Activated effector memory CD4-positive, alpha-beta T cell treated with Interleukin-2 at 50 U/mL for 16 hours (primary cell): ENCODE measurements around the gene OR5M11.
"Not testable (repeated sequence)": the region's sequence is repeated elsewhere in the genome, so short reads cannot be mapped to it uniquely, and the experiment has no call there.

Source experiments
- DNase-seq: peaks from one replicate; pipeline ENCODE4 v3.0.0-alpha.2; 2020

Gene OR5M11

DNA sequence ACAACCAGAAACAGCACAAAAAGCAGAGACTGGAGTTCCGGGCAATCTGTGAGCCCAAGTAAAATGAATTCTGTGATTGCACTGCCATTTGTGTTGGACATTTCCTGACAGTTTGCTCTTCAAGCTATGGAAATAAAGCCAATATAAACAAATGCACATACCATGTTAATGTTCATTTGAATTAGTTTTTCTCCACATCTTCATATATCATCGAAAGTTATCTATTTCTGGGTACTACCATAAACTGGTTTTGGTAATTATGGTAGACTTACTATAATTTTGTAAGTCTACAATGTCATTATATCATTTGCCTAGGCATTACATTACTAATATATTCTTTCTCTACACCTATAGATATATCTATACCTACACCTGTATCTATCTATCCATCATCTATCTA is at the start of gene OR5M11:
TSS of gene OR5M11 (minus strand) at position 101 of the 400 bp plus-strand sequence. CDS start at position 101, 0 bp downstream.
- no peak for DNase-seq

GRCh38 chr11:56592088-56592717 is 49.1 kb upstream of the OR5M11 start:
- DNase-seq: not testable (repeated sequence)

GRCh38 chr11:56577621-56578020 is 34.6 kb upstream of the OR5M11 start, which contains the start of gene OR5M10:
Gene OR5M10 (minus strand): TSS chr11:56577721. CDS start chr11:56577721, 0 bp downstream.
- no peak for DNase-seq

DNA sequence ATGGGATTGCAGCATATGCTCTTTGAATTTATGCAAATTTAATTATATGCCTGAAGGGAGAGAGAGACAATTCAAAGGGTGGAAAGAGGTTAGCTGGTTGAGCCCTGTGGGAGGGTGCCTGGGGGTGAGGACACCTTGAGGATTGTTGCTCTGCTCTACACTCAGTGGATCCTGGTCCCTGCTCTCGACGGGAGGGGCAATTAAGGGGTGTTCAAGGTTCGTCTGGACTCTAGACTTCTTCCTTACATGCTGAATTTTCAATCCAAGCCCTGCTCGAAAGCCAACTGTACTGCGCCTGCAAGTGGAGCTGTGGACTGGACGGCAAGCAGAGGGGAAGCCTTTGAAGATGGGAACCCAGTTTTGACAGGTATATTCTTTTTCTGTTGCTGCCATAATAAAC is 15.5 kb upstream of the OR5M11 start:
- DNase-seq: no peak

DNA sequence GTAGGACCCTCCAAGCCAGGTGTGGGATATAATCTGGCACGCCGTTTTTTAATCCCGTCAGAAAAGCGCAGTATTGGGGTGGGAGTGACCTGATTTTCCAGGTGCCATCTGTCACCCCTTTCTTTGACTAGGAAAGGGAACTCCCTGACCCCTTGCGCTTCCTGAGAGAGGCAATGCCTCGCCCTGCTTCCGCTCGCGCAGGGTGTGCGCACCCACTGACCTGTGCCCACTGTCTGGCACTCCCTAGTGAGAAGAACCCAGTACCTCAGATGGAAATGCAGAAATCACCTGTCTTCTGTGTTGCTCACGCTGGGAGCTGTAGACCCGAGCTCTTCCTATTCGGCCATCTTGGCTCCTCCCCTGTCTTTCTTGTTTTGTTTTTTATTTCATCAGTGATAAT is 11.6 kb upstream of the OR5M11 start:
- DNase-seq: not testable (repeated sequence)

- no peak for DNase-seq
These were observed 2.5 kb upstream of the OR5M11 start for GRCh38 chr11:56545531-56545930.

GRCh38 chr11:56543739-56544138 is 682 bp upstream of the OR5M11 start:
- no peak for DNase-seq

GRCh38 chr11:56533054-56533740 is 9.9 kb downstream of the OR5M11 start:
- no peak for DNase-seq

DNA sequence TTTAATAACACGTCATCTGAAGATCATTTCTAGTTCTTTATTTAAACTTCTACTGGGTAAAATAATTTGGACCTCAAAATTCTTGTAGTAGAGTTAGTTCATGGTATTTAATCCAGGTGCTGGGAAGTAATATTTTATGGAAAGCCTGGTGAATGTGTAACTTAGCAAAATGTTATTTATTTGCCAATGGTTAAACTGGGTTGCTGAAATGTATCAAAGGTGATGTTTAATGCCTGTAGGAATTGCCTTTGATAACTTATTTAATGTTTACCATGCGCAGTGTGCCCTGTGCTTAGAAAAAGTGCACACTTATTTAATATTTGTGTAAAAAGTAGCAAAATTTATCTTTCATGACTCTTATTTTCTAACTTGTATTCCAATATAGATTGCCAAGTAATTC is 11.2 kb downstream of the OR5M11 start:
- no peak for DNase-seq

- DNase-seq: no peak
These were observed 21.0 kb downstream of the OR5M11 start for GRCh38 chr11:56522008-56522407.

GRCh38 chr11:56513280-56513679 is 29.8 kb downstream of the OR5M11 start:
- no peak for DNase-seq

- no peak for DNase-seq
These were observed 33.6 kb downstream of the OR5M11 start for GRCh38 chr11:56509439-56509838.

DNA sequence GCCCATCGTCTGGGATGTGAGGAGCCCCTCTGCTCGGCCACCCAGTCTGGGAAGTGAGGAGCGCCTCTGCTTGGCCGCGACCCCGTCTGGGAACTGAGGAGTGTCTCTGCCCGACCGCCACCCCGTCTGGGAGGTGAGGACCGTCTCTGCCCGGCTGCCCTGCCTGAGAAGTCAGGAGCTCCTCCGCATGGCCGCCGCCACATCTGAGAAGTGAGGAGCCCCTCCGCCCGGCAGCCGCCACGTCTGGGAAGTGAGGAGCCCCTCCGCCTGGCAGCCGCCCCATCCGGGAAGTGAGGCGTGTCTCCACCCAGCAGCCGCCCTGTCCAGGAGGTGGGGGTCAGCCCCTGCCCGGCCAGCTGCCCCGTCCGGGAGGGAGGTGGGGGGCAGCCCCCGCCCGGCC is 46.0 kb downstream of the OR5M11 start:
- no peak for DNase-seq

GRCh38 chr11:56495117-56495516 is 47.9 kb downstream of the OR5M11 start:
- no peak for DNase-seq
